Measurements from ENCODE around the gene CAV2.

Gene CAV2

DNA sequence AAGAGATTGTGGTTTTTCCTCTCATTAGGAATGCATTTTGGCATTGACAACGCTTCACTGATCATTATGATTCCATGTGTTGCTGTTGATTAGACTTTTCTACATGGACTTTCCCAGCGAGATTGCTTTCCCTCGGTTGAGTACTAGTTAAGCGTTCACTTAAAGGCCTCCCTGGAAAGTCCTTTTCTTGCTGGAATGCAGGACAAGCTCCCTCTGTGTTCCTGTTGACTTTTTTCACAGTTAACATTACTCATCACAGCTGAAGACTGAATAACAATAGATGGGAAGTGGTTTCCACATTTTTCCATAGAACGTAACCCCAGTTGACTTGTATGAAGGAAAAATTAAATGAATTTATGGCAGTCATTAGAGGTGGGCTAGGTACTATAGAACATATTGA lies 22.7 kb downstream of the CAV2 start:
- DNase-seq (ENCODE audit: low read depth in 2 of 2, low spot score in 1 of 2) = no peak

GRCh38 chr7:116524221-116524608 lies 24.7 kb downstream of the CAV2 start:
- DNase-seq (ENCODE audit: low read depth in 2 of 2, low spot score in 1 of 2) = no peak

GRCh38 chr7:116524609-116525297 lies 25.2 kb downstream of the CAV2 start, which contains the start of gene CAV1:
Gene CAV1, plus strand, starts transcription at chr7:116525036. Its CDS starts 27 bp downstream, at chr7:116525063.
- no peak for DNase-seq (ENCODE audit: low read depth in 2 of 2, low spot score in 1 of 2)

DNA sequence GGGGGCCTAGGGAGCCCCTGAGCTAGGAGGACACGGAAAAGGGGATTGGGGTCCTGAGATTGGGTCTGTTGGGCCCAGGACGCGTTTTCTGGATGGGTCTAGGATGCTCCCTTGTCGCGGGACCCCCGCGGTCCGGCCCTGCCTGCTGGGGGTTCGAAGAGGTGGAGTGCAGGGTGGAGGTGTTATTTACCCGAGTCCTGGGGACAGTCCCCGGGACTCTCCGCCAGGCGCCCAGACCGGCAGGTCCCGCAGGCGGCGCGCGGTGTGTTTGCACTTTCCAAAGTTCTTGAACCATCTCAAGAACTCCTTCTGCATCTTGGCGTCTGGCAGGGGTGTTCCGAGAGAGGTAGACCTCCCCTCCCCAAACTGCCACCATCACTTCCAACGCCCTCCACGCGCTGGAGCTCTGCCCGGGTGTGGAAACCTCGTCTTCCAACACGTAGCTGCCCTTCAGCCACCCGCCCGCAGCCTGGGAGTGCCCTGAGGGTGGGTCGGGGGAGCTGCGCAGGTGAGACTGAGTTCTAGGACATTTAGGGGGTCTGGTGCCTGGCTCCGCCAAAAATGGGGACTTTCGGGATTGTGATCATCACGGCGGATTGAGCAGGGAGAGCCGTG lies 25.9 kb downstream of the CAV2 start:
- DNase-seq (ENCODE audit: low read depth in 2 of 2, low spot score in 1 of 2) = no peak

GRCh38 chr7:116525913-116526861 lies 26.6 kb downstream of the CAV2 start:
- DNase-seq (ENCODE audit: low read depth in 2 of 2, low spot score in 1 of 2) = peak in 1 of 2 donors; percentile 13

- no peak for DNase-seq (ENCODE audit: low read depth in 2 of 2, low spot score in 1 of 2)
Measured at GRCh38 chr7:116526897-116527296, 27.4 kb downstream of the CAV2 start.

DNA sequence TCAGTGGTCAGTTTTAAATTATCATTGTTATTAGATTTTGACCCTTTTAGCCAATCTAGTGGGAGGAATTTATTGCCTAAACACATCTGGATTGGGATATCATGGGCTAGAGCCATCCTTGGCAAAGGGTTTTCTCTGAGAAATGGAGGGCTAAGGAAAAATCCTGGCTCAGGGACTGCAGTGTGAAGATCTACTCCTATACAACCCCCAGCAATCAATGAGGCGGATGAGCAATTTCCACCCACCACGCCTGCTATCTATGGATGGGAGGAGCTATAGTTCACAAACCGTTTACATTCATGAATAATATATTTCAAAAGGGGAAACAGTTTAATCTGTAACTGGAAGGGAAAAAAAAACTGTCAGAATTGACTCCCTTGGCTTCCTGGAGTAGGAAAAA lies 28.0 kb downstream of the CAV2 start:
- DNase-seq (ENCODE audit: low read depth in 2 of 2, low spot score in 1 of 2) = no peak

- DNase-seq (ENCODE audit: low read depth in 2 of 2, low spot score in 1 of 2) = no peak
Measured at GRCh38 chr7:116528008-116528789, 28.7 kb downstream of the CAV2 start.

DNA sequence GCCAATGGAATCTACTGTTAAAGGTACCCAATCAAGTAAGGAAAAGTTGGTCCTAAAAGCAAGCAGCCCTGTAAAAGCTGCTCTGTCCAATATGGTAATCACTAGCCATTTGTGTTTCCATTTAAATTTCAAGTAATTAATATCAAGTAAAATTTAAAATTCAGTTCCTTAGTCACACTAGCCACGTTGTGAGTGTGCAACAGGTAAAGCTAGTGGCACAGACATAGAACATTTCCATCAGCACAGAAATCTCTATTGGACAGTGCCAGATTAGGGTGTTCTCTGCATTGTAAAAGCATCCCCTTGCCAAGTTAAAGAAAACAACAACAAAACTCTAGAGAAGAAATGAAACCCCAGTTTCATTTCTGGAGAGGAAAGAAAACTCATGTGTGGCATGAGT lies 29.7 kb downstream of the CAV2 start:
- DNase-seq (ENCODE audit: low read depth in 2 of 2, low spot score in 1 of 2) = no peak

GRCh38 chr7:116530107-116530820 lies 30.7 kb downstream of the CAV2 start:
- no peak for DNase-seq (ENCODE audit: low read depth in 2 of 2, low spot score in 1 of 2)

DNA sequence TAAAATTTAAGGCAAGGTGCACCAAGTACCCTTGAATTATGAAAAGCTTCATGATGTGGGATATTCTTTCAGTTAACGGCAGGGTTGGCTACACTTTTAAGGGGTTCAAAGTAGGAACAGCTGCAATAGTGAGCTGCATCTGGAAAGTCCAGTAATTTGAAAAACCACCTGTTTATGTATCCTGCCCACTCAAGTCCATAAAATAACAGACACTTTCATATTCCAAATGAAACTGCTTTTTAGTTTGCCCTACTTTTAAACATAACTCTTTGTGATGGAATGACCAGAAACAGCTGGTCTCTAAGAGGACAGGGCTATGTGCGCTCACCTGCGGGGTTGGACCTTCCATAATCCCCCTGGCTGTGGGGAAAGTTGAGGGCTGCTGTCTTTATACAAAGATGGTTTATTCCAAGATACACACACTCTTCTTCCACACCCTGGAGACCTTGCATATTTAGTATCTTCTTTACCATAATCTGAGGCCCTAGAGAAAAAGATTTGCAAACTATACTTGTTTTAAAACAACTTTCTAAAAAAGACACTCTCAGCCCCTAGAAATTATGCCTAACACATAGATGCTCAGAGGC lies 32.7 kb downstream of the CAV2 start:
- DNase-seq (ENCODE audit: low read depth in 2 of 2, low spot score in 1 of 2) = no peak

DNA sequence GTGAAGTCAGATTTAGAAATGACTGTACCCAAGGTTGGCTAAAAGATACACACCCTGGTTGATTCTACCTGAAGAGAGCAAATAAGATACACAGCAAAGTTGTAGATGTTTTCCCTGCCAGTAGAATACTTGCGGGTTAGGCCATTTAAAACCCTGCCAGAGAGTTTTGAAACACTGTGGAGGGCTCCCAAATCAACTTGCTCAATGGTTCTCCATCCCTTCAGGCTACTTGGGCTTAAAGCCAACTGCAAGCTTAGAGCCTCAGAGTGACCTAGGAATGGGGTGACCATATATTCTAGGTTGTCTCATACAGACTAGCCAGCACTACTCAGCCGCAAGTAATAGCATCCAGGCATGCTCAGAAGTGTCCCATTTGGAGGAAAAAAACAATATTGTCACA lies 35.3 kb downstream of the CAV2 start:
- no peak for DNase-seq (ENCODE audit: low read depth in 2 of 2, low spot score in 1 of 2)

DNA sequence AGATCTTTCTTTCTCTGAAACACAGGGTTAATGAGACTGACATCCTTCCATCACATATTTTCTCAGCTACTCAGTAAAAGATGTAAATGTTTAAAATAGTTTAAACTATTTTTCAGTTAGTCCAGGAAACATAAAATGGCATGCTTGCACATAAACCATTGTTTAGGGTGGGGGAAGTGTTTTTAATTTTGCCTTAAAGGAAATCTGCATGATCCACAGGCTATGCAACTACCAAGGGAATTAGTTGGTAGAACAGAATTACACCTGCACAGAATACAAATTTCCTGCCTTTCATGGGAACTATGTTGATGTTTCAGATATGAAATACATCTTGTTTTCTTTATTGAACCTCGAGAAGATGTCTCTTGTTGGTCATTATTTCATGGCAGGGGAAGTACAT lies 35.9 kb downstream of the CAV2 start:
- no peak for DNase-seq (ENCODE audit: low read depth in 2 of 2, low spot score in 1 of 2)

- DNase-seq (ENCODE audit: low read depth in 2 of 2, low spot score in 1 of 2) = no peak
Measured at GRCh38 chr7:116538138-116538537, 38.6 kb downstream of the CAV2 start.

DNA sequence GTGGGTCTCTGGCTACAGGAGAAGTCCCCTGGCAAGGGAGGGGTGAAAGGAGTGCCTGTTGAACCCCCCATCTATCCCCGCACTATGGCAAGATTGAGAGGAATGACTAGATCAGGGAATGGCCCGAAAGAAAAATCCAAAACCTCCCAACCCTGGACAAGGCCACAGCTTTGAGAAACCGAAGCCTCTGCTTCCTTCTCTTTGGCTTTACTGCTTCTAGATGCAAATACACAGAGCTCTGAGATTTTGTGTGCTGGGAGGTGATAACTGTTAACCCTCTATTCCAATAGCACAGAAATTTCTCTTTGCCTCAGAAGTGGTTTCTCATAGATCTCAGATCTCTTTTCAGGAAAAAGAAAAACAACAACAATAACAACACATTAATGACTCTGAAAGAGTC lies 40.3 kb downstream of the CAV2 start:
- DNase-seq (ENCODE audit: low read depth in 2 of 2, low spot score in 1 of 2) = no peak

- no peak for DNase-seq (ENCODE audit: low read depth in 2 of 2, low spot score in 1 of 2)
Measured at GRCh38 chr7:116540743-116541142, 41.2 kb downstream of the CAV2 start.

DNA sequence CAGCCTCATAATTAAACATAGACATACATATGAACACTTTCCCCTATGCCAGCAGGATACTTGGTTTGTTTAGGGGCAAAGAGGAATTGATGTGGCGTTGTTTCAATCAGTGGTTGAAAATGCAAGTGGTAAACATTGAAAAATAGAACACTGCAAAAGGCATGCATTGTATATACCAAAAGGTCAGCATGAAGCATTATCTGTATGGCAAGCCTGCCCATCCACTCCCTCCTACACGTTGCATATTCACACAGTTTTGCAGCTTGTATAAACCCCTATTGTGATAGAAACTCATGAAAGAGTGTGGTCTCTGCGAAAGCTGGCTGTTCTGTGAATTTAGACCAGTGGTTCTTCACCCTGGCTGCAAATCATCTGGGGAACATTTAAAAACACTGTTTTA lies 42.4 kb downstream of the CAV2 start:
- no peak for DNase-seq (ENCODE audit: low read depth in 2 of 2, low spot score in 1 of 2)

DNA sequence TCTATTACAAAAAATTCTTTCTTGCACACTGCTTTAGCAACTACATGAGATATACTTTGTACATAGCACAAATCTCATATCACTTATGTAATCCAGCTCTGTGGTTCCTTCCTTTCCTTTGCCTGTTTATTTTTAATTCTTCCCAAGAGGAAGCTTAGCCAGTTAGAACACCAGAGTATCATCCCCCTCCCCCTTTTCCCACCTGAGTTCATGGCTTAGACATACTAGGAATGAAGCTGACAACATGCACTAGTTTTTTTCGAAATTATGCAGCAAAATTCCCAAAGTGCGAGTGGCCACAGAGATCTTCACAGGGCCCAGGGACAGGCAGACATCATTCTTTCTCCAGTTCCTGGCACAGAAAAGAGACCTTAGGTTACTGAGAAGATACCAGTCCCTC lies 43.1 kb downstream of the CAV2 start:
- no peak for DNase-seq (ENCODE audit: low read depth in 2 of 2, low spot score in 1 of 2)

DNA sequence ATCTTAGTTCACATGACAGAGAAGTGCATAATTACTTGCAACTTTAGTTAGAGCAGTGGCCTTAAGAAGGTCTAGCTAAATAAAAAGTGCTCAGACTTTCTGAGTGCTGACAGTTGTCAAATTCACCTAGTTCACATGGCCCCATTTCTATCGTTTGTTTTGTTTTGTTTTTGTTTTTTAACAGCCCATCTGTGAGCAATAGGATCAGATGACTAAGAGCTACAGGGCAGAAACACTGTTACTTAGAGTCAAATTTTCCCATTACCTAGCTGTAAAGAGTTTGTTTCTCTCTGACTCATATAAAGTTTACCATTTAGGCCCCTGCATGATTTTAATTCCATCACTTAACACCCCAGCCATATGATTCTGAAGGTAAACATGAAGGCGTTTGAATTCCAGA lies 44.1 kb downstream of the CAV2 start:
- DNase-seq (ENCODE audit: low read depth in 2 of 2, low spot score in 1 of 2) = no peak

DNA sequence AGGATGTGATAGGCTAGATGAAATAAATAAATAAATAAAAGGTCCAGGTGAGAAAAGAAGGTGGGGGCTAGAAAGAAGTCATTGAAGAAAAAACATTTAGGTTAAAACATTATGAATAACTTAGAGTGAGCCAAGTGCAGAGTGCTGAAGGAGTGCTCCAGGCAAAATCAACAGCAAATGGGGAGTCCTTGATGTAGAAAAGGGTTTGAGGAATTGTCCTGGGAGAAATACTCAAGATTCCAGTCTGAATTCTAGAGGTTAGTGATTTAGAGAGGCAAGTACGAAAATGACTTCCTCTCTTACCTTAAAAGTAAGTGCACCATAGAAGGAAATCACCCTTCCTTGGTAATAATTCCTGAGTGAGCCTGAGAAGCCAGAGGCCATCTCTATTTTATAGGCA lies 44.9 kb downstream of the CAV2 start:
- no peak for DNase-seq (ENCODE audit: low read depth in 2 of 2, low spot score in 1 of 2)

Measured in stimulated activated CD8-positive, alpha-beta memory T cell treated with anti-CD3 and anti-CD28 coated beads, Interleukin-4, amount 100 ng/mL, for 1 hour (primary cell).